Activated CD4-positive, alpha-beta T cell treated with anti-CD3 and anti-CD28 coated beads, Interleukin-2, amount 50 U/mL, for 48 hours (primary cell): ENCODE measurements around the gene TRIM38.
"Not testable (repeated sequence)": the region's sequence is repeated elsewhere in the genome, so short reads cannot be mapped to it uniquely, and the experiment has no call there.

Experiments
- DNase-seq, 2 experiments: peaks; one replicate each; pipeline ENCODE4 v3.0.0-alpha.2; 2020

TRIM38 gene, protein sequence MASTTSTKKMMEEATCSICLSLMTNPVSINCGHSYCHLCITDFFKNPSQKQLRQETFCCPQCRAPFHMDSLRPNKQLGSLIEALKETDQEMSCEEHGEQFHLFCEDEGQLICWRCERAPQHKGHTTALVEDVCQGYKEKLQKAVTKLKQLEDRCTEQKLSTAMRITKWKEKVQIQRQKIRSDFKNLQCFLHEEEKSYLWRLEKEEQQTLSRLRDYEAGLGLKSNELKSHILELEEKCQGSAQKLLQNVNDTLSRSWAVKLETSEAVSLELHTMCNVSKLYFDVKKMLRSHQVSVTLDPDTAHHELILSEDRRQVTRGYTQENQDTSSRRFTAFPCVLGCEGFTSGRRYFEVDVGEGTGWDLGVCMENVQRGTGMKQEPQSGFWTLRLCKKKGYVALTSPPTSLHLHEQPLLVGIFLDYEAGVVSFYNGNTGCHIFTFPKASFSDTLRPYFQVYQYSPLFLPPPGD

DNA sequence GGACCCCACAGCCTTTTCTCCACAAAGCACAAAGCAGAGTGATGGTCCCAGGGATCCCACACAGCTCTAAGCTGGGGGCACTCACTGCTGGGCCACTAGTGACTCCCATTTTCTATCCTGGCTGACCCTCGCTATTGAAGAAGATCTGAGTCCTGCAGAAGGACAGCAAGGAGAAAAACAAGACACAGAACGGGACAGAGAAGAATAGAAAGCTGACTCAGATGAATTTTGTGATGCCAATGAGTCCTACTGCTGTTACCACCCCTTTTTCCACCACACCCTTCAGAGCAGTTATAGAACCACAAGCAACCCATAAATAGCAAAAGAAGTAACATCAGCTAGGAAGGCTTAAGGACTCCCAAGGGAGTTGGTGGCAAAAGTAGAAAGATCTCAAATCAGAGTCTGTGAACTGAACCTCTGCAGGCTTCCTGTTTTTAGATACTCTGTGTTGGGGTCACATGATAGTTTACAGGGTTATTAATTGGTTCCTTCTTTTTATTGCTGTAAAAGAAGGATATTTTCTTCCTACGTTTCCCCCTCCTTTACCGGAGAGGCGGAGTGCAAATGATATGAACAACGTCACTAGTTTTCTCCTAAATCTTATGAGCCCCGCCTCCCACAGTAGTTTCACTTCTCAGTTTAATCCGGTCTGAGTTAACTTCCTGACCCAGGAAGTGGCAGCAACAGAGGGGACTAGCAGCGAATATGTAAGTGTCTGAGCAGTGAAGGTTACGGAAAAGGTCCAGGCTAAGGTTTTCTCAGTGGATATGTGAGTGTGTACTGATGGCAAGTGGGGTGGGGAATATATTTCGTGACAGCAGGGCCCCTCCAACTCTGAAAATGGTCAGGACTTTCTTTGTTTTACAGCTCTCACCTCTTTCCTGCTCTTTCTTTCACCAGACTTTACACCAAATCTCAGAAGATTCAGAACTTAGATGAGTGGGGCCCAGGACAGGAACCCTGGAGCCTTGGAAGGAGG is at the start of gene TRIM38:
Gene TRIM38 (plus strand): TSS at position 654 of the 979 bp plus-strand sequence. CDS start 3,721 bp downstream, outside the sequence.
- DNase-seq = peak; percentile 60 to 72

DNA sequence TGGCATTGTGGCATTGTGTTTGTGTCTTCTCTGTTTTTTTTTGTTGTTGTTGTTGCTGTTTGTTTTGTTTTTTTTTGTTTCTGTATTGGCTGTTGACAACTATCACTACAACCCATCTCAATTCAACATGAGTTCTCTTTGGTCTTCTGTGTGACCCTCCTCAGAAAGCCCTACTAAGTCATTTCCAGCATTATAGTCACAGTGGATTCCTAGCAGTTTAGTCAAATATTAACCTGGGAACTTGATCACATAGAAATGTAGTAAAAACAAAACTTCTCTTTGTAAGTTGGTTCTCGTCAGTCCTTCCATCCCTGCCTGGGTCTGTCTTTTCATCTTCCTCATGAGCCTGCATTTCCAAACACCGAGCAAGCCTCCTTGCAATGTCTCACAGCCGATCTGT is 48.9 kb upstream of the TRIM38 start:
- DNase-seq = peak in 1 of 2 experiments; percentile 8

- DNase-seq = no peak
Measured at GRCh38 chr6:25916330-25916729, 46.3 kb upstream of the TRIM38 start.

- DNase-seq = no peak
Measured at GRCh38 chr6:25916789-25917490, 45.7 kb upstream of the TRIM38 start.

GRCh38 chr6:25918083-25918683 is 44.4 kb upstream of the TRIM38 start:
- peak; percentile 9 to 24 for DNase-seq

GRCh38 chr6:25919657-25920056 is 42.9 kb upstream of the TRIM38 start:
- DNase-seq = no peak

- no peak for DNase-seq
Measured at GRCh38 chr6:25921525-25922203, 40.9 kb upstream of the TRIM38 start.

- no peak for DNase-seq
Measured at GRCh38 chr6:25922301-25922700, 40.3 kb upstream of the TRIM38 start.

DNA sequence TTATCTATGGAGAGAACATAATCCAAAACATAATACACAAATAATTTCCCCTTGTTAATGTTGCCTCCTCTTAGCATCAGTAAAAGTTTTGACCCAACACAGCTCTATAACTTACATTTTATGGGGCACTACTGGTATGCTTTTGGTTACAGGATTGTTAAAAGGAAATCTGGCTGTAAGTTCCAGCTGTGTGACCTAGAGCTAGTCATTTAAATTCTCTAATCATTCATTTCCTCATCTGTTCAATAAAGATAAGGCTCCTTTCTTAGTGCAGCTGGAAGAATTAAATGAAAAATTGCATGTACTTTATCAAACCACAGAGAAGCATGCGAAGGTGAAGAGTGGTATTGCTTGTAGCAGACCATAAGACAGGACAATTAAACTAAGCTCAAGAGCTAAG is 36.7 kb upstream of the TRIM38 start:
- no peak for DNase-seq

GRCh38 chr6:25927178-25927577 is 35.4 kb upstream of the TRIM38 start:
- DNase-seq = no peak

GRCh38 chr6:25927756-25928216 is 34.8 kb upstream of the TRIM38 start:
- no peak for DNase-seq

DNA sequence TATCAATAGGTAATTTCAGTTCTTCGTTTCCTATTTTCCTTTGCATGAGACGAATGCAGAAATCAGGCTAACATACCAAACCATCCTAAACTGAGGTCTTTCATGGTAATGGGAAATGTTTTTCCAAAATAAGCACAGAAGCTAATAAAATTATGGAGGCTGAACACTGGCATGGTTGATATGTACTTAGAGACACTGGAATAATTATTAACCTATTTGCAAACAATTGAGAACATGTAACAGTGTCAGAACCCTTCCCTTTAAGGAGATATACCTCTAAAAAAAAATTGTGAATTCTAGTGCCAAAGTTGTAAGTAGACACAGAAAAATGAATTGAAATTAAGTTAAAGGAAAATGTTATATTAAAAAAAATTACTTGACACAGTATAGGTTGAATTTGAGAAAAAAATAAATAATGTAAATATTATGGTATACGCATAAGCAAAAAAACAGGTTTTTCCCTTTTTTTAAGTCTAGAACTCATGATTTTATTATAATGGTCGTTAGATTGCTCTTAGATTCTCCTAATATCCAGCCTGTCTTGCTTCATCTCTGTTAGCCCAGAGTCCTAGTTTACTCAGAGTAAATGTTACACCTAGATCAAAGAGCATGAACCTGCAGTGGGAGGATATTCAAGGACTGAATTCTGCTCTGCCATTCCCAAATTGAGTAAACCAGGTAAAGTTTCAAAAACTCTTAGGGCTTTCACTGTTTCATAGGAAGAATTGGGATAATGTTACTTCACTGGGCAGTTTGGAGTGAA is 33.9 kb upstream of the TRIM38 start:
- no peak for DNase-seq

- not testable (repeated sequence) for DNase-seq
Measured at GRCh38 chr6:25929785-25930184, 32.8 kb upstream of the TRIM38 start.

DNA sequence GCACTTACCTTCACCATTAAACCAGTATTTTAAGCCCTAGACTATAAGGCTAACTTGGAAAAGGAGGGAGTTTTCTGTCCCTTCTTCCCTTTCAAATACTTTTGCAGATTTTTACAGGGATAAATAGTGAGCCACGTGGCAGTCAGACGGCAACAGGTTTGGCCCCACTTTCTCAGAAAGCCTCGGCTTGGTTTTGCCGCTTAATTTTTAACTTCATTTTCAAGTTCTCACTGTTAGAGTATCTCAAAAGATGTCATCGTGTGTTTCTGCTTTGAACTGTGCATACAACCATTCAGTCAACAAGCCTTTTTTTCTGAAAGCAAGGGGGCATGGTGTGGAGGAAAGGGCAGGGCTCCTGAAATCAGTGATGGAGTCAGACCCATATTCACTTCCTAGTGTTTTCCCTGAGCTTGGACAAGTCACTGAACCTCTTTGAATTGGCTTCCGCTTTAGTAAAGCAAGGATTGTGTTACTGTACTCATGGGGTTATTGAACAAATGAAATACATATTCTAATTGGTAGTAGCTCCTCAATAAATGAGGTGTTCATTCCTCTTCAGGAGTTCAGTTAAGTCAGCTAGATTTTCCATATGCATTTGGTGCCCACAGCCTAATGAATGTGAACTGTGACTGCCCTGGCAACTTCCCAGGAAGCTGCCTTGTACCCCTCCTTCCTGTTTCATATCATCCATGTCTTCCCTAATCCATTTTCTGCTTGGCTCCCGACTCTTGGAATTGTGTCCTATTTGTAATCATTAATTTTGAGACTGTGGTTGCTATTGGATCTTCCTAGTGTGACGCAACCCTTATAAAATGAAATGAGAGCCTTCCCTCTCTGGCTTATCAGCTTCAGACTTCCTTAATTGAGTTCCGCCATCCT is 31.8 kb upstream of the TRIM38 start, which contains the start of gene SLC17A2:
Gene SLC17A2 (minus strand): TSS at position 160 of the 879 bp plus-strand sequence. CDS start 4,895 bp downstream, outside the sequence.
- no peak for DNase-seq

DNA sequence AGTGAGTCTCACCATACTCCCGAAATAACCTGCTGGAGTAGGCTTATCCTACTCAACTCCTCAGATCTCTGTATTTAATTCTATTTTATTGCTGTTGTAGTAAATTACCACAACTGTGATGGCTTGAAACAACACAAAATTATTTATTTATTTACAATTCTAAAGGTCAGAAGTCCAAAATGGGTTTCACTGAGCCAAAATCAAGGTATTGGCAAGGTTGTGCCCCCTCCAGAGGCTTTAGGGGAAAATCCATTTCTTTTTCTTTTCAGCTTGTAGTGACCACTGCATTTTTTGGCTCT is 31.2 kb upstream of the TRIM38 start:
- DNase-seq = no peak

GRCh38 chr6:25934156-25934555 is 28.4 kb upstream of the TRIM38 start:
- DNase-seq = no peak

DNA sequence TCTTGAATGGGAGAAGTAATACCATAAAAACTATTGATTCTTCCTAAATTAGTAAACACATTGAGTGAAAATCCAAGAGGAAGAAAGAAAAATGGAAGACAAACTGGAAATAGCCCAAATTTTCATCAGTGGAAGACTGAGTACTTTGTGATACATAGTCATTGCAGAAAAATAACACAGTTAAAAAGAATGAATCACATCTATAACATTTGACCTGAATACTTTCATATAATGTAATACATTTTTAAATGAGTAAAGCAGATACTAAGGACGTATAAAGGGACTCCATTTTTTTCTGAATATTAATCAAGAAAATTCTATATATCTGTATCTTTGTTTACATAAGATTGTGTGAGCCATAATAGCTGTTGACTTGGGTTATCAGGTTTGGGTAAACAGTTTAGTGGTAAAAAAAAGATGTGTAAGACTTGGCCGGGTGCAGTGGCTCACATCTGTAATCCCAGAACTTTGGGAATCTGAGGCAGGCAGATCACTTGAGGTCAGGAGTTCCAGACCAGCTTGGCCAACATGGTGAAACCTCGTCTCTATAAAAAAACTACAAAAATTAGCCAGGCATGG is 27.8 kb upstream of the TRIM38 start:
- DNase-seq = no peak

DNA sequence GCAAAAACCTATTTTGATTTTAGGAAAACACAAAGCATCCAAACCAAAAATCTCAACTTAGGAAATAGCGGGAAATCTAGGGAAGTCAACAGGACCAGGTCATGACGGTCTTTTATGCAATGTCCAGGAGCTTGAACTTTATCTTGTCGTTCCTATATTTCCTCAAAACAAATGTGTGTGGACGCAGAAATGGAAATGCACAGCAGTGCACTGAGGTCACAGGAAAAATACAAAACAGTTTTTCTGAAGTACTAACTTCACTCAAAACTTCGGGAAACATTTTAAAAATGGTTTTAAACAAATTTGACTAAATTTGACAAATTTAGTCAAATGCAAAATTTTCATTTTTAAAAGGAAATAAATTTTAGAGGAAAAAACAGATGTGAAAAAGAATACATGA is 26.6 kb upstream of the TRIM38 start:
- no peak for DNase-seq

GRCh38 chr6:25939593-25939992 is 23.0 kb upstream of the TRIM38 start:
- DNase-seq = no peak
